ACC112 (cell line): Measurements from ENCODE around the gene XRCC5.

Experiments used
- H2AFZ ChIP-seq: fragments of 200-600 bp; sonication (generic); one replicate; pipeline ENCODE4 v1.6.0; 2017; ENCODE audit warnings: antibody characterized with exemption, low read length; ENCODE audit not compliant: unreplicated experiment
- H3K27ac ChIP-seq: fragments of 200-600 bp; sonication (generic); 2 replicates; pipeline ENCODE4 v1.5.1; 2014; ENCODE audit warnings: low read depth, mild to moderate bottlenecking, antibody characterized with exemption, low read length, moderate library complexity
- H3K27me3 ChIP-seq: fragments of 200-600 bp; sonication (generic); 2 replicates; pipeline ENCODE4 v1.6.1; 2014; ENCODE audit warnings: mild to moderate bottlenecking, antibody characterized with exemption, low read length, moderate library complexity, mixed read lengths; ENCODE audit not compliant: insufficient read depth
- H3K36me3 ChIP-seq: fragments of 200-600 bp; sonication (generic); 2 replicates; pipeline ENCODE4 v1.6.1; 2016; ENCODE audit warnings: mild to moderate bottlenecking, antibody characterized with exemption, low read length, moderate library complexity, mixed read lengths; ENCODE audit not compliant: insufficient read depth
- H3K4me1 ChIP-seq: fragments of 200-600 bp; sonication (generic); one replicate; pipeline ENCODE4 v1.6.1; 2016; ENCODE audit warnings: low read length, mixed read lengths; ENCODE audit not compliant: insufficient read depth, unreplicated experiment, control insufficient read depth
- H3K4me3 ChIP-seq: fragments of 200-600 bp; sonication (generic); 2 replicates; pipeline ENCODE4 v1.5.1; 2014; ENCODE audit warnings: mild to moderate bottlenecking, low read depth, low read length
- H3K79me2 ChIP-seq: fragments of 200-600 bp; sonication (generic); one replicate; pipeline ENCODE4 v1.6.0; 2016; ENCODE audit warnings: low read length; ENCODE audit not compliant: control insufficient read depth, unreplicated experiment, insufficient read depth

XRCC5 gene

GRCh38 chr2:216086207-216086893, 22.8 kb upstream of the XRCC5 start:
- H3K79me2 ChIP-seq, result no peaks in the 10 kb centered on the region
- no peaks in the 10 kb centered on the region for H3K4me1 ChIP-seq
- no peak overlapping the region for H2AFZ ChIP-seq
- no peak overlapping the region for H3K27ac ChIP-seq
- no peak overlapping the region for H3K4me3 ChIP-seq
- H3K36me3 ChIP-seq, result no peaks in the 10 kb centered on the region
- 0 out of 2 replicates have a peak, but pooled peaks cover 2% of the 10 kb centered on the region for H3K27me3 ChIP-seq

- no peaks in the 10 kb centered on the region for H3K36me3 ChIP-seq
- H3K79me2 ChIP-seq, result no peaks in the 10 kb centered on the region
- H3K4me1 ChIP-seq, result no peaks in the 10 kb centered on the region
- H2AFZ ChIP-seq, result no peak overlapping the region
- H3K4me3 ChIP-seq, result no peak overlapping the region
- peaks cover 5% of the 10 kb centered on the region; the same call in 1 of the 2 replicates for H3K27me3 ChIP-seq
- H3K27ac ChIP-seq, result no peak overlapping the region
Observed at GRCh38 chr2:216090369-216090786, 18.8 kb upstream of the XRCC5 start.

DNA sequence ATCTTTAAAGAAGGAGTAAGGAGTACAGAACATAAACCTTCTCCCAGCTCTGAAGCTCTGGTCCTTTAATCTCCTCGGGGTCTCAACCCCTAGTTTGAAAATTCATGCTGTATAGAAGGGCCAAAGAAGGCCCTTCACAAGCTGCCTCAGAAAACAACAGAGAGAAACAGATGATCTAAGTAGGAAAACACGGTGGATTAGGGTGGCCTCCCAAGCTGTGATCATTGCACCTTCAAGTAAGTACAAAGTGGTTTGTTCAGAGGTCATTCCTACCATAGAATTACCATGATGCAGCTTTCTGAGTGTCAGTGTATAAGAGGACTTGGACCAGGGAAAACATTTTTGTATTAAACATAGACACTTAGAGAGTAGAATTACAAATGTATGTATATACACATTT, 16.5 kb upstream of the XRCC5 start:
- H2AFZ ChIP-seq, result no peak overlapping the region

DNA sequence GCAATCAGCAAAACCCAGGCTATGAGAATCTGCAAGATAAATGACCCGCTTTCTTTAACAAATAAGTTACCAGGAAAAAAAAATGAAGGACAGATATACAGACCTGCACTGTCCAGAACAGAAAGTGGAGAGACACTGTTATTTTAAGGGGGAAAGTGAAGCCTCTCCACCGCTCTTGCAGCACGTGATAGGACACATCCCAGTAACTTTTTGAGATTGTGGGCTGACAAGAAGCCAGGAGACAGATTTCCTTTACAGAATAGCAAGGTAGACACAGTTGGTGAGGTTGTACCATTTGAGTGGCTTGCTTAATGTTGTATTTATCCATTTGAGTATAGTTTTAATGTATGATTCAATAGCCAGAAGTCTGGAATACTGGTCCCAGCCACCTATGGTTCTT, 14.4 kb upstream of the XRCC5 start:
- Histone ChIP-seq H3K27ac (no peak overlapping the region), H3K4me3 (no peak overlapping the region), H3K27me3 (peaks cover 23% of the 10 kb centered on the region), H3K79me2 (no peaks in the 10 kb centered on the region), H3K4me1 (no peaks in the 10 kb centered on the region), H2AFZ (no peak overlapping the region), H3K36me3 (no peaks in the 10 kb centered on the region)

More for the DNA sequence above, 16.5 kb upstream of the XRCC5 start:
- no peaks in the 10 kb centered on the region for H3K79me2 ChIP-seq
- H3K4me3 ChIP-seq, result no peak overlapping the region
- no peaks in the 10 kb centered on the region for H3K4me1 ChIP-seq
- H3K27me3 ChIP-seq, result peaks cover 19% of the 10 kb centered on the region
- no peak overlapping the region for H3K27ac ChIP-seq
- H3K36me3 ChIP-seq, result no peaks in the 10 kb centered on the region

- Histone ChIP-seq H3K27ac (no peak overlapping the region), H3K36me3 (no peaks in the 10 kb centered on the region), H3K4me1 (no peaks in the 10 kb centered on the region), H2AFZ (no peak overlapping the region), H3K4me3 (no peak overlapping the region), H3K27me3 (peaks cover 23% of the 10 kb centered on the region), H3K79me2 (no peaks in the 10 kb centered on the region)
Observed at GRCh38 chr2:216098421-216099334, 10.5 kb upstream of the XRCC5 start.

DNA sequence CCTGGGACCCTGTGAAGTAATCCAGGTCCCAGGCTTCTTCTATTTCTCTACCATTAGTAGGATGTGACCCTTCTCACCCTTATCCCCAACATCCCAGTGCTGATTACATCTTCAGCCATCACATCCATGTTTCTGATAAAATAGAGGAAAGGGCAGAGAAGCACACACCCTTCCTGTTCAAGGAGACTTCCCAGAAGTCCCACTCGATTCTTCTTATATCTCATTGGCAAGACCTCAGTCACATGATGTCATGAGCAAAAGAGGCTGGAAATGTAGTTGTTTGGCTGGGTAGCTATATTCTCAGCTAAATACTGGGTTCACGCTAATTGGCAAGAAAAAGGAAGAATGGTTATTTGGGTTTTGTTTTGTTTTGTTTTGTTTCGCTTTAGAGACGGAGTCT, 8.0 kb upstream of the XRCC5 start:
- H2AFZ ChIP-seq, result no peak overlapping the region
- H3K79me2 ChIP-seq, result no peaks in the 10 kb centered on the region
- no peak overlapping the region for H3K4me3 ChIP-seq
- H3K36me3 ChIP-seq, result no peaks in the 10 kb centered on the region
- peaks cover 13% of the 10 kb centered on the region; the same call in 1 of the 2 replicates for H3K27me3 ChIP-seq
- no peaks in the 10 kb centered on the region for H3K4me1 ChIP-seq
- H3K27ac ChIP-seq, result no peak overlapping the region

GRCh38 chr2:216103213-216103612, 5.9 kb upstream of the XRCC5 start:
- Histone ChIP-seq H3K27ac (no peak overlapping the region), H3K79me2 (no peaks in the 10 kb centered on the region), H3K36me3 (no peaks in the 10 kb centered on the region), H3K4me3 (no peak overlapping the region), H2AFZ (no peak overlapping the region), H3K4me1 (no peaks in the 10 kb centered on the region), H3K27me3 (peaks cover under 1% of the 10 kb centered on the region; the same call in 1 of the 2 replicates)

- Histone ChIP-seq H3K4me3 (no peak overlapping the region), H3K27ac (no peak overlapping the region), H2AFZ (no peak overlapping the region)
Observed at GRCh38 chr2:216104691-216105090, 4.5 kb upstream of the XRCC5 start.

GRCh38 chr2:216107320-216107719, 1.8 kb upstream of the XRCC5 start:
- Histone ChIP-seq H3K4me1 (peaks cover 20% of the 10 kb centered on the region), H3K27me3 (no peaks in the 10 kb centered on the region), H2AFZ (no peak overlapping the region), H3K4me3 (no peak overlapping the region), H3K36me3 (peaks cover 14% of the 10 kb centered on the region), H3K79me2 (peaks cover 31% of the 10 kb centered on the region), H3K27ac (no peak overlapping the region)

More at GRCh38 chr2:216104691-216105090, 4.5 kb upstream of the XRCC5 start:
- Histone ChIP-seq H3K79me2 (peaks cover 5% of the 10 kb centered on the region), H3K27me3 (no peaks in the 10 kb centered on the region; the same call in 1 of the 2 replicates), H3K4me1 (no peaks in the 10 kb centered on the region), H3K36me3 (no peaks in the 10 kb centered on the region)

DNA sequence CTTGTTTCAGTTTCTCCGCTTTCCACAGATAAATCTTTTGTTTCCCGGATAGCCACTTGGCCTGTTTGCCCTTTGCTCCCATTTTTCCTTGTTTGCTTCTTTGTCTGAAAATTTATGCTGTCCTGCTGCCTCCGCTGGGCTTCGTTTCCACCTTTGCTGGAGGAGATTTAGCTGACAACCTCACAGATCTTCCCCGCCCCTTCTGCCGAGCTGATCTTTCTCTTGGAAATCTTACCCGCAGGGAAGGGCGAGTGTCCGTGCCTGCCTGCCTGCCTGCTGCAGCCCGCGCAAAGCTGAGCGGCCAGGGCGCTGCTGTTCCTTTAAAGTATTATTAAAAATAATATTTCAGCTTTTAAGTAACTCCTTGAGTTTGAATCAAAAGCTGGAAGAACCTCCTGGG, 1.4 kb upstream of the XRCC5 start:
- Histone ChIP-seq H3K4me3 (no peak overlapping the region), H3K4me1 (peaks cover 25% of the 10 kb centered on the region), H2AFZ (no peak overlapping the region), H3K27me3 (no peaks in the 10 kb centered on the region), H3K79me2 (peaks cover 36% of the 10 kb centered on the region), H3K27ac (no peak overlapping the region), H3K36me3 (peaks cover 16% of the 10 kb centered on the region)
